Frontal cortex (tissue), 4 donors: Measurements from ENCODE around the gene SENP6. TPM values are rescaled to one million over a fixed set of nuclear protein-coding genes. Genes with fewer than 3 reads are reported as not detected.
"Not testable (repeated sequence)": the region's sequence is repeated elsewhere in the genome, so short reads cannot be mapped to it uniquely, and the experiment has no call there.

Source experiments
- DNase-seq, 2 donors: peaks; one replicate each; pipeline ENCODE4 v3.0.0; 2012; ENCODE audit warnings: low spot score in 2 of 2
- FAIRE-seq: peaks from 2 replicates; lab custom pipeline; 2012; peaks lifted over from hg19 to GRCh38; lab: Jason Lieb, UNC
- total RNA-seq: library from RNA; depleted of rRNA; stranded (reverse); fragments of >200 nt; gene quantifications from one replicate; pipeline ENCODE4 v1.2.3, GENCODE V29; 2014
- donor health status: control.
- donor health status: control.
- donor health status: control.

SENP6 gene
- total RNA-seq, 1 donor from 2014 or later, result 307 TPM

- FAIRE-seq (no peak), DNase-seq (no peak)
These were observed 2.6 kb downstream of the SENP6 start for GRCh38 chr6:75604294-75604693.

- no peak for FAIRE-seq
These were observed 4.0 kb downstream of the SENP6 start for GRCh38 chr6:75605635-75606034.

GRCh38 chr6:75608304-75608703, 6.6 kb downstream of the SENP6 start:
- DNase-seq, result no peak
- no peak for FAIRE-seq

More at GRCh38 chr6:75605635-75606034, 4.0 kb downstream of the SENP6 start:
- no peak for DNase-seq

GRCh38 chr6:75608956-75609533, 7.4 kb downstream of the SENP6 start:
- DNase-seq, result no peak
- FAIRE-seq, result no peak

GRCh38 chr6:75609639-75610590, 8.2 kb downstream of the SENP6 start:
- DNase-seq (no peak), FAIRE-seq (no peak)

- FAIRE-seq (no peak), DNase-seq (no peak)
These were observed 9.5 kb downstream of the SENP6 start for GRCh38 chr6:75611011-75611701.

GRCh38 chr6:75611702-75612375, 10.2 kb downstream of the SENP6 start:
- no peak for FAIRE-seq
- DNase-seq, result no peak

GRCh38 chr6:75612434-75612833, 10.8 kb downstream of the SENP6 start:
- FAIRE-seq, result no peak
- DNase-seq, result no peak

- no peak for DNase-seq
- FAIRE-seq, result no peak
These were observed 11.4 kb downstream of the SENP6 start for GRCh38 chr6:75613056-75613501.

GRCh38 chr6:75618437-75618836, 16.8 kb downstream of the SENP6 start:
- DNase-seq (no peak), FAIRE-seq (no peak)

- DNase-seq (no peak), FAIRE-seq (no peak)
These were observed 17.7 kb downstream of the SENP6 start for GRCh38 chr6:75619230-75619899.

- FAIRE-seq (no peak), DNase-seq (no peak)
These were observed 19.0 kb downstream of the SENP6 start for GRCh38 chr6:75620381-75621304.

- FAIRE-seq, result no peak
These were observed 20.2 kb downstream of the SENP6 start for GRCh38 chr6:75621846-75622245.

GRCh38 chr6:75623491-75623890, 21.8 kb downstream of the SENP6 start:
- no peak for FAIRE-seq
- DNase-seq, result no peak

More at GRCh38 chr6:75621846-75622245, 20.2 kb downstream of the SENP6 start:
- DNase-seq, result no peak

- DNase-seq, result no peak
- no peak for FAIRE-seq
These were observed 22.7 kb downstream of the SENP6 start for GRCh38 chr6:75624335-75624734.

GRCh38 chr6:75624988-75625387, 23.3 kb downstream of the SENP6 start:
- DNase-seq, result no peak
- FAIRE-seq, result no peak

GRCh38 chr6:75626561-75626960, 24.9 kb downstream of the SENP6 start:
- no peak for FAIRE-seq

GRCh38 chr6:75627708-75628107, 26.0 kb downstream of the SENP6 start:
- DNase-seq, FAIRE-seq: not testable (repeated sequence)

More at GRCh38 chr6:75626561-75626960, 24.9 kb downstream of the SENP6 start:
- no peak for DNase-seq
